HG02759 (cell line): Measurements from ENCODE around the gene ST6GALNAC3.

Experiments used
- ATAC-seq: cut with Tn5 transposase; IDR thresholded peaks from one replicate; pipeline ENCODE4 v1.9.1; 2021; ENCODE audit warnings: mild to moderate bottlenecking, moderate library complexity; ENCODE audit not compliant: unreplicated experiment

The ST6GALNAC3 gene

DNA sequence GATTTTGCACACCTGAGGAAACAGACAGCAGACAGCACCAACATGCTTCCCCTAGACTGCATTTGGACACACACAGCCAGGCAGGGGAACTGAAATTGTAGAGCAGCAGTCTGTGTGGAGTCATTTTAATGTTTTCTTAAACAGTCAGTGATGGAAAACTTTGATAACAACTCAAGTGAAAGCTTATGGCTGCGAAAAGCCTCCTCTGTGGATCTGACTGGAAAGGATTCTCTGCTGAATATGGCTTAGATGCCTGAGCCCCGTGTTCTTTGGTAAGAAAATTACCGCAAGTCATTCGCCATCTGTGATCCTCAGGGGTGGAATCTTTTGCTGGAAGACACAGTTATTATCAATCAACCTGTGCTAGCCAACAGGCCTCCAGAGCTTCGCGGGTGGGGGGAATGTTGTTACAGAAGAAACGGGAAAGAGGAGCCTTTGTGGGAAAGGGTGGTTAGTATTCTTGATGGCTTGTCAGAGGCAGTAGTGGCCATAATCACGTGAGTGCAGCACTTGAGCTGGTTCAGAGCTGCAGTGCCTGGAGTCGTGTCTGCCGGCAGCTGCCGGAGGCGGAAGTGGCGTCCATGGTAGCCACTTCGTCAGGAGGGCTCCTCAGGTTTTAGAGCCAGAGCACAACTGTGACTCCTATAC lies 204.7 kb downstream of the ST6GALNAC3 start:
- no peak for ATAC-seq

DNA sequence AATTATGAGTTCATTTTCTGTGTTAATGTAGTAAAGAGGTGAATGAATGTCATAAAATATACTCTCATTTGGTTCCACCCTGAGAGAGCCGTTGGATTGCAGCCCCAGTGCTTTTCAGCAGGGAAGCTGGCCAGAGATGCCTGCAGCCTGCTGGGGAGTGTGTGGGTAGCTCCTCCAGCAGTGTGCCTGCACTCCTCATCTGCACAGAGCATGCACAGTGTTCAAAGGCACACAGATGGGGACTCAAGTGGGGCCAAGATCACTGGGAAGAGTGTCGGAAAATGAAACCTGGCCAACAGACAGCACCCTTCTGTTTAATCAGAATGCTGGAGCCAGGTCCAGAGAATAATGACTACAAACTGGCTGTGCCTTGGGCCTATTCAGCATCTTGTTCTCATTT lies 206.8 kb downstream of the ST6GALNAC3 start:
- ATAC-seq = no peak

DNA sequence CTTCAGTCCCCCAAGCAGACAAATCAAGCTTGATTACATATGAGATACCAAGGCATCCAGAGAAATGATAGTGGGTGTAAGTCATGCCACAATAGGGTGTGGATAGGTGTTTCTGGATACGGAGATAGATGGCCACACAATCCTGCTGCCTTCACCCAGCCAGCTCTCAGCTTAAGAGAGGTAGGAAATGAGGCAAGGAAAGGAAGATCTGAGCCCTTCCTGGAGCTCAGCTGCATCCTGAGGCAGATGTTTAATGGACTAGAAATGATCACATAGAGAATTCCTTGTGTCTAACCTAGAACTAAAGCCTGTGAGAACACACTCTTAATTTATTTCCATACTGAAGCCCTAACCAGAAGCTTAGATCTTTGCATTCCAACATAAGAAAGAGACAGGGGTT lies 210.3 kb downstream of the ST6GALNAC3 start:
- ATAC-seq = no peak

GRCh38 chr1:76285578-76286135 lies 211.1 kb downstream of the ST6GALNAC3 start:
- no peak for ATAC-seq

GRCh38 chr1:76287917-76288316 lies 213.4 kb downstream of the ST6GALNAC3 start:
- no peak for ATAC-seq

GRCh38 chr1:76288758-76289483 lies 214.4 kb downstream of the ST6GALNAC3 start:
- no peak for ATAC-seq

DNA sequence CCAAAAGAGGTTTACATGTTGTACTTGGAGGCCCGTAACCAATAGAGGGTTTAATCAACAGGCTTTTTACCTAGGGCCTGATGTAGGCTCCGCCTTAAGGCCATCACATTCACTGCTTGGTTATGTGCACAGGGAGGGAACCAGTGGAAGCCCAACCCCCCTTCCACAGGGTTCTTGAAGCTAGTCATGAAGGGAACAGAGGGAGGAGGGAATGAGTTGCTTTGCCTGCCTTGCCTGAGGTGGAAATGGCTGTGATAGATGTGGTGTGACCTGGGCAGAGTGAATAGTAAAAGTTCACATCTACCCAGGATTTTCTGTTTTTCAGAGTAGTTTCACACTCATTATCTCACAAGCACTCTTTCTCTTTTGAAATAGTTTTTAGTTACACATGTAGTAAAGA lies 215.1 kb downstream of the ST6GALNAC3 start:
- ATAC-seq = no peak

DNA sequence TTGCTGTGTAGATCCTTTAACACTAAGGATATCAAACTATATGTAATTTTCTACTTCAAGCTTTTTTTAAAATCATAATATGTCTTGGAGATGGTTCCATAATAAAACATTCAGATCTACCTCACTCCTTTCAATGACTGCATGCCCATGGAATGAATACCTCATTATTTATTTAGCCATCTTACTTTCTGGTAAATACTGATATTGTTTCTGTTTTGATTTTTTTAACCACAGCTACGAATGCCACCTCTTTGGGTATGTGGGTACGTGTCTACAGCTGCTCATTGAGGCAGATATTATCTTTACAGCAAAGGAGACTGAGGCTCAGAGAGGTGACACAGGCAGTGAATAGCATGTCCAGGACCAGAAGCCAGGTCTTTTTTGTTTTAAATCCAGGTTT lies 215.7 kb downstream of the ST6GALNAC3 start:
- no peak for ATAC-seq

DNA sequence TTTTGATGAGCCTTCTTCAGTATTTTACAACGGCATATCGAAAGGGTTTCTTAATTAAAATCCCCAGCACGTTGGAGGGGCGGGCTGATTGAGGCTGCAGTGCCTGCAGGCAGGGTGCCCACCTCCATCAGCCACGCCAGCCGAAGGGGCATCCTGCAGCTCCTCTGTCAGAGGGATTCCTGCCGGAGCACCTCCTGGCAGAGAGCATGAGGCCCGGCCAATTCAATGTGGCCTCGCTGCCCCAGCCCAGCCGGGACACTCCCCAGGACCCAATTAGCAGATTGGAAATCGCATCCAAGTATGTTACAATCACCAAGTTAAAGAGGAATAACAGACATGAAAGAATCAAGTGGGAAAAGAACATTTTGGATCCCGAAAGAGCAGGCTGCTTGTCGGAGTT lies 216.6 kb downstream of the ST6GALNAC3 start:
- ATAC-seq = no peak

DNA sequence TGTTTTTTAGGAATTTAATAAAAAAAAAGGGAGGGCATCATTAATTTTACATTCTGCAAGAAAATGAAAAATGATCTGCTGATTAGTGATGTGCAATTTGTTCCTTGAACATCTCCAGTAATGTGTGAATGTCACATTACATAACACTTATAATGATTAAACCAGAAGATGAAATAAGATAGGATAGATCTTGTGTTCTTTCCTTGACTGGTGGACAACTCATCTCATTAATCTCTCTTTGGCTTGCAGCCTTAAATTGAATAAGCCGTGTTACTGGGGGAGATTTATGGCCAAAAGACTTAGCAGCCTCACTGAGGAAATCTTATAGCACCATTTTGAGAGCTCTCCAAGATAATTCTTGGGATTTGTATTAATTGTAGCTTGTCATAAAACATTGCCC lies 217.2 kb downstream of the ST6GALNAC3 start:
- no peak for ATAC-seq

- ATAC-seq = peak; percentile 68
These were observed 218.1 kb downstream of the ST6GALNAC3 start for GRCh38 chr1:76292418-76293184.

DNA sequence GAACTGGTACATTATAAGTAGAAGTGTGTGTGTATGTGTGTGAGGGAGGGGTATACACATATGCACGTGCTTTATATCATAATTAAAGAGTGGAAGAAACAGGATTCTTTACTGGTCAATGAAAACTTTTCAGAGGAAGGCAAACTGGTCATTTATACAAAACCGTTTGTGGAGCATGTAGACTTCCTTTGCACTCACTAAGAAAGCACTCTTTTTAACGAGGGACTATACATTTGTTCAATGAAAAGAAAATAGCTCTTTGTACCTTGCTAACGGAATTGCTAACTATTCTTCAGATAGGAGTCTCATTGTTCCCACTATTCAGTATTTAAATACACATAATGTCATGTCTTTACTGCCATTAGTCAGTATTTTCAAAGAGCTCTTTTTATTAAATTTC lies 219.3 kb downstream of the ST6GALNAC3 start:
- no peak for ATAC-seq

DNA sequence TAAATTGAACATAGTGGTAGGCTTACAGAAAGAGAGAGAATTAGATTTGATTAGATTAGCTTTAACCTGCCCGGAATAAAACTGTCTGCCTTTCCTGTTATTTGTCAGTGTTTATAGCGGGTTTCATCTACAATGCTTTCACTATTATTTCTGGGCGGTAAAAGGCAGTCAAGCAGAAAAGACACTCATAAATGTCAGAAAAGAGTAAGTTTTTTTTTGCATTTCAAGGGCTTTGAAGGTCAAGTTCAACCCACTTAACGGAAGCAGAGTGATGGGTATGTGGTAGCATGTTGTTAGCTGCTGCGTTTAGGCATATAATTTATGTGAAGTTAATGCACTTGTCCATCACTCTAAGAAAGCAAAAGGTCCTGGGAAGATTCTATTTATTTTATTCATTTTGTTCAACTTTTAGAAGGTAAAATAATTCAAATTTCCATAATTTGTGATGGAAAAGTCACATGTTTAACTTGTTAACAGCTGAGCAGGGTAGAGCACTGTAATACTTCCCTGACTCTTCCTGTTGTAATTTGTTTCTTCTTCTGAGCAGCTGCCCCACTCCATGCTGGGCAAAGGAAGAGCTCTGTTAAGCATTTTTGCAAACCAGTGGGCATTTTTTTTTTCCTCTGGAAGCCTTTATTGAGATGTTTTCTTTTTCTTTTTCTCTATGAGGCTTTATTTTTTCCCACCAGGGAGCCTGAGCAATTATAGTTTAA lies 220.1 kb downstream of the ST6GALNAC3 start:
- peak; percentile 83 for ATAC-seq

GRCh38 chr1:76298399-76298798 lies 223.9 kb downstream of the ST6GALNAC3 start:
- ATAC-seq = no peak

- no peak for ATAC-seq
These were observed 224.5 kb downstream of the ST6GALNAC3 start for GRCh38 chr1:76299036-76299435.

- no peak for ATAC-seq
These were observed 226.0 kb downstream of the ST6GALNAC3 start for GRCh38 chr1:76300556-76300955.

GRCh38 chr1:76302711-76303339 lies 228.3 kb downstream of the ST6GALNAC3 start:
- ATAC-seq = no peak

DNA sequence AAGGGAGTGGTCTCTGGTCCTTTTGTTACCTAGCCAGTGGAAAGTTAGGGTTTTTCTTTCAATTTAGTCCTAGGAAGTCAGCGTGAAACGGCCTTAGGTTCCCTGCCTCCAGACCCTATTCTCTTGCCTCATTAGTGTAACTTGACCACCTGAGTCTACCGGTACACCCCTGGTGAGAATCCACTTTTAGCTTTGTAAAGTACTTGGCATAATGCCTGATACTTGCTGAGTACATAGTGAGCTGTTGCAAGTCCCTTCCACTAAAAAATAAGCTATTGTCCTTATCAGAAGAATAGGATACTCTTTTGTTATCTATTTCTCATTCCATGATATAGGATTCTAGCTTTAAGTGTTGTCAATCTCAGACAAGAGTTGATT lies 228.8 kb downstream of the ST6GALNAC3 start:
- no peak for ATAC-seq

DNA sequence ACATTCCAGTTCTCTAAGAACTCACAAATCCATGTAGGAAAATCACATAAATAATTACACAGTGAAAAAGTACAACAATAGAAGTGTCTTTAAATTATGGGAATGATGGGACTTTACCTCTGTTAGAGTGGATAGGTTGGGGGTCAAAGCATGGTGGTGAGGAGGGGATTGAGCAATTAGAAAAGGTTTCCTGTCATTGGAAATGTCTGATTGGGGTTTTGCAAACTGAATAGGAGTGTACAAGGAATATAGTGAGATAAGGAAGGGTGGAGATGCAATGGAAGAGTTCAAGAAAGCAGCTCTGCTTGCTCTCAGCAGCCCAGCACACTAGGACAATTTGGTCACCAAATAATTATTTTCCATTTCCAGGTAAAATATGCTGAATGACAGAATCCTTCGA lies 238.8 kb downstream of the ST6GALNAC3 start:
- ATAC-seq = no peak

- no peak for ATAC-seq
These were observed 240.2 kb downstream of the ST6GALNAC3 start for GRCh38 chr1:76314730-76315129.
